ENCODE data around the gene CD3E.

GRCh38 chr11:118334745-118335144 is 30.2 kb downstream of the CD3E start:
- TF ChIP-seq CTCF (IDR thresholded peaks at IDR 0.05) (no peak), POLR2A (IDR thresholded peaks at IDR 0.05) (no peak)

All from adrenal gland (tissue), 5 donors.